Stimulated activated memory B cell treated with anti-CD40 and anti-IgM and Interleukin-4, amounts not matched to agents 10 μg/mL and 1 μg/mL and 100 μg/mL, for 72 hours (primary cell): ENCODE data around the gene FJX1.
"Not testable (repeated sequence)": the region's sequence is repeated elsewhere in the genome, so short reads cannot be mapped to it uniquely, and the experiment has no call there.

Experiments
- ATAC-seq: fragments of 150-1000 bp; cut with Tn5 transposase; 2 replicates; pipeline ENCODE4 v1.10.0; 2021
- H3K27ac Mint-ChIP-seq: one replicate; pipeline ENCODE4 v1.8.0; 2022; ENCODE audit warnings: mild to moderate bottlenecking, mixed read lengths
- H3K27me3 Mint-ChIP-seq: one replicate; pipeline ENCODE4 v1.8.0; 2022; ENCODE audit warnings: mixed read lengths
- H3K36me3 Mint-ChIP-seq: one replicate; pipeline ENCODE4 v1.8.0; 2022; ENCODE audit warnings: mixed read lengths
- H3K4me1 Mint-ChIP-seq: one replicate; pipeline ENCODE4 v1.8.0; 2022; ENCODE audit warnings: mixed read lengths
- H3K4me3 Mint-ChIP-seq: one replicate; pipeline ENCODE4 v1.8.0; 2022; ENCODE audit warnings: mild to moderate bottlenecking, moderate library complexity, mixed read lengths
- H3K9me3 Mint-ChIP-seq: one replicate; pipeline ENCODE4 v1.8.0; 2022; ENCODE audit warnings: mixed read lengths

The FJX1 gene

GRCh38 chr11:35639591-35640179 is 21.4 kb downstream of the FJX1 start:
- Mint-ChIP-seq H3K27ac (no peak overlapping the region), H3K36me3 (no peaks in the 10 kb centered on the region), H3K27me3 (peaks cover 20% of the 10 kb centered on the region), H3K9me3 (no peaks in the 10 kb centered on the region), H3K4me1 (no peaks in the 10 kb centered on the region), H3K4me3 (no peak overlapping the region)
- ATAC-seq = no peak

- H3K4me3 Mint-ChIP-seq = no peak overlapping the region
- H3K27ac Mint-ChIP-seq = no peak overlapping the region
- no peak for ATAC-seq
- peaks cover 17% of the 10 kb centered on the region for H3K27me3 Mint-ChIP-seq
- H3K36me3 Mint-ChIP-seq = no peaks in the 10 kb centered on the region
- H3K4me1 Mint-ChIP-seq = no peaks in the 10 kb centered on the region
- no peaks in the 10 kb centered on the region for H3K9me3 Mint-ChIP-seq
These were observed 23.1 kb downstream of the FJX1 start for GRCh38 chr11:35641171-35641897.

GRCh38 chr11:35641964-35642363 is 23.7 kb downstream of the FJX1 start:
- Mint-ChIP-seq H3K27ac (no peak overlapping the region), H3K4me3 (no peak overlapping the region), H3K27me3 (peaks cover 20% of the 10 kb centered on the region), H3K4me1 (no peaks in the 10 kb centered on the region), H3K9me3 (no peaks in the 10 kb centered on the region), H3K36me3 (no peaks in the 10 kb centered on the region)
- no peak for ATAC-seq

- no peak for ATAC-seq
- Mint-ChIP-seq H3K27ac (no peak overlapping the region), H3K27me3 (peaks cover 37% of the 10 kb centered on the region), H3K4me1 (no peaks in the 10 kb centered on the region), H3K4me3 (no peak overlapping the region), H3K9me3 (no peaks in the 10 kb centered on the region), H3K36me3 (no peaks in the 10 kb centered on the region)
These were observed 29.3 kb downstream of the FJX1 start for GRCh38 chr11:35647421-35648093.

- Mint-ChIP-seq H3K36me3 (no peaks in the 10 kb centered on the region), H3K27ac (no peak overlapping the region), H3K4me3 (no peak overlapping the region), H3K4me1 (no peaks in the 10 kb centered on the region), H3K27me3 (peaks cover 55% of the 10 kb centered on the region), H3K9me3 (no peaks in the 10 kb centered on the region)
- ATAC-seq = no peak
These were observed 31.7 kb downstream of the FJX1 start for GRCh38 chr11:35650006-35650405.

- Mint-ChIP-seq H3K36me3 (no peaks in the 10 kb centered on the region), H3K4me3 (no peak overlapping the region), H3K9me3 (no peaks in the 10 kb centered on the region), H3K27ac (no peak overlapping the region), H3K4me1 (no peaks in the 10 kb centered on the region), H3K27me3 (peaks cover 58% of the 10 kb centered on the region)
- no peak for ATAC-seq
These were observed 32.2 kb downstream of the FJX1 start for GRCh38 chr11:35650467-35650866.

GRCh38 chr11:35651263-35651662 is 33.0 kb downstream of the FJX1 start:
- Mint-ChIP-seq H3K4me3 (no peak overlapping the region), H3K4me1 (no peaks in the 10 kb centered on the region), H3K36me3 (no peaks in the 10 kb centered on the region), H3K27ac (no peak overlapping the region), H3K27me3 (peaks cover 58% of the 10 kb centered on the region), H3K9me3 (no peaks in the 10 kb centered on the region)
- ATAC-seq = no peak

- not testable (repeated sequence) for H3K27ac Mint-ChIP-seq, H3K9me3 Mint-ChIP-seq, H3K36me3 Mint-ChIP-seq, H3K4me3 Mint-ChIP-seq, H3K4me1 Mint-ChIP-seq, ATAC-seq
- H3K27me3 Mint-ChIP-seq = peaks cover 59% of the 10 kb centered on the region
These were observed 34.5 kb downstream of the FJX1 start for GRCh38 chr11:35652786-35653185.

GRCh38 chr11:35654711-35655110 is 36.5 kb downstream of the FJX1 start:
- peaks cover 60% of the 10 kb centered on the region for H3K27me3 Mint-ChIP-seq
- H3K4me1 Mint-ChIP-seq = no peaks in the 10 kb centered on the region
- no peak overlapping the region for H3K4me3 Mint-ChIP-seq
- ATAC-seq = no peak
- no peaks in the 10 kb centered on the region for H3K36me3 Mint-ChIP-seq
- H3K9me3 Mint-ChIP-seq = no peaks in the 10 kb centered on the region
- no peak overlapping the region for H3K27ac Mint-ChIP-seq

GRCh38 chr11:35655254-35655653 is 37.0 kb downstream of the FJX1 start:
- Mint-ChIP-seq H3K27me3 (peaks cover 60% of the 10 kb centered on the region), H3K27ac (no peak overlapping the region), H3K4me3 (no peak overlapping the region), H3K4me1 (no peaks in the 10 kb centered on the region), H3K9me3 (no peaks in the 10 kb centered on the region), H3K36me3 (no peaks in the 10 kb centered on the region)
- no peak for ATAC-seq

- no peak for ATAC-seq
- peaks cover 55% of the 10 kb centered on the region for H3K27me3 Mint-ChIP-seq
- H3K36me3 Mint-ChIP-seq = no peaks in the 10 kb centered on the region
- no peaks in the 10 kb centered on the region for H3K9me3 Mint-ChIP-seq
- no peak overlapping the region for H3K27ac Mint-ChIP-seq
- H3K4me1 Mint-ChIP-seq = no peaks in the 10 kb centered on the region
- no peak overlapping the region for H3K4me3 Mint-ChIP-seq
These were observed 37.6 kb downstream of the FJX1 start for GRCh38 chr11:35655856-35656255.

GRCh38 chr11:35658020-35658948 is 40.0 kb downstream of the FJX1 start:
- no peak for ATAC-seq
- Mint-ChIP-seq H3K4me3 (no peak overlapping the region), H3K36me3 (peaks cover 4% of the 10 kb centered on the region), H3K27me3 (peaks cover 45% of the 10 kb centered on the region), H3K27ac (no peak overlapping the region), H3K9me3 (peaks cover 3% of the 10 kb centered on the region), H3K4me1 (peaks cover 17% of the 10 kb centered on the region)

GRCh38 chr11:35661534-35661933 is 43.3 kb downstream of the FJX1 start:
- H3K9me3 Mint-ChIP-seq = peaks cover 12% of the 10 kb centered on the region
- peaks cover 31% of the 10 kb centered on the region for H3K36me3 Mint-ChIP-seq
- peaks cover 12% of the 10 kb centered on the region for H3K27me3 Mint-ChIP-seq
- peaks cover 42% of the 10 kb centered on the region for H3K4me1 Mint-ChIP-seq
- no peak for ATAC-seq
- peak overlapping the region; percentile 97 for H3K27ac Mint-ChIP-seq
- H3K4me3 Mint-ChIP-seq = peak overlapping the region; percentile 97

GRCh38 chr11:35662061-35662648 is 43.9 kb downstream of the FJX1 start:
- H3K9me3 Mint-ChIP-seq = peaks cover 12% of the 10 kb centered on the region
- H3K4me1 Mint-ChIP-seq = peaks cover 42% of the 10 kb centered on the region
- H3K27me3 Mint-ChIP-seq = peaks cover 9% of the 10 kb centered on the region
- H3K27ac Mint-ChIP-seq = peak overlapping the region; percentile 97
- H3K4me3 Mint-ChIP-seq = peak overlapping the region; percentile 97
- ATAC-seq = peak; percentile 71
- peaks cover 37% of the 10 kb centered on the region for H3K36me3 Mint-ChIP-seq
